GM06990 (cell line): ENCODE data around the gene ERBB4.

Source experiments
- DNase-seq: peaks from one replicate; pipeline ENCODE4 v3.0.0-alpha.2; 2011; ENCODE audit not compliant: insufficient read length; ENCODE audit errors: extremely low read depth
- H3K27me3 ChIP-seq: replicated peaks from 2 replicates; pipeline ENCODE4 v1.6.0; 2011; ENCODE audit warnings: low read length; ENCODE audit not compliant: control insufficient read depth, insufficient read depth
- H3K36me3 ChIP-seq: 2 replicates; pipeline ENCODE4 v1.5.1; 2011; ENCODE audit warnings: low read length; ENCODE audit not compliant: control insufficient read depth, insufficient read depth
- H3K4me3 ChIP-seq: replicated peaks from 2 replicates; pipeline ENCODE4 v1.5.1; 2011; ENCODE audit warnings: low read depth, mild to moderate bottlenecking, control low read depth, low read length
- CTCF ChIP-seq: IDR thresholded peaks from 2 replicates; pipeline ENCODE4 v1.5.1; 2011; ENCODE audit warnings: low read length, control low read depth, mild to moderate bottlenecking, inconsistent platforms; ENCODE audit not compliant: insufficient read depth, poor library complexity, severe bottlenecking

Gene ERBB4

GRCh38 chr2:211494536-211494935 lies 1044.1 kb downstream of the ERBB4 start:
- no peak overlapping the region for H3K4me3 ChIP-seq
- no peaks in the 10 kb centered on the region for H3K36me3 ChIP-seq
- H3K27me3 ChIP-seq, result no peaks in the 10 kb centered on the region
- TF ChIP-seq CTCF, result no peak
- DNase-seq, result no peak

GRCh38 chr2:211494085-211494484 lies 1044.5 kb downstream of the ERBB4 start:
- no peak overlapping the region for H3K4me3 ChIP-seq
- TF ChIP-seq CTCF, result no peak
- no peaks in the 10 kb centered on the region for H3K27me3 ChIP-seq
- DNase-seq, result no peak
- no peaks in the 10 kb centered on the region for H3K36me3 ChIP-seq

DNA sequence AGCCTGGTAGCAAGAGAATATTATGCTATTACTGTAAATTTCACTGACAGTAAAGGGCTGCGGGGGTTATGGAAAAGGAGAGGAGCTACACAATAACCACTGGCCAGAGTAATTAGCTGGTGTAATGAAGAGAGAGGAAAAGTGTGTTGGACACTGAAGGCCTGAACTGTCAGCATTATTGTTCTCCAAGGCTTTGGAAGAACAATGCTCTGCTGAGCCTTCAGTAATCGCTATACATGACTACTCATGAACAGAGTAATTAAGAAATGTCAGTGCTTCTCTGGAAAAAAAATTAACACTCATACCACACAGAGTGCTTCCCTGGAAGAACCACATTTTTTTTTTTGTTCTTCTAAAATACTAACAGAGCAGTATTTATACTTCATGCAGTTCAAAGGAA lies 1050.9 kb downstream of the ERBB4 start:
- H3K4me3 ChIP-seq, result no peak overlapping the region
- no peaks in the 10 kb centered on the region for H3K36me3 ChIP-seq
- no peak for TF ChIP-seq CTCF
- H3K27me3 ChIP-seq, result no peaks in the 10 kb centered on the region
- no peak for DNase-seq

DNA sequence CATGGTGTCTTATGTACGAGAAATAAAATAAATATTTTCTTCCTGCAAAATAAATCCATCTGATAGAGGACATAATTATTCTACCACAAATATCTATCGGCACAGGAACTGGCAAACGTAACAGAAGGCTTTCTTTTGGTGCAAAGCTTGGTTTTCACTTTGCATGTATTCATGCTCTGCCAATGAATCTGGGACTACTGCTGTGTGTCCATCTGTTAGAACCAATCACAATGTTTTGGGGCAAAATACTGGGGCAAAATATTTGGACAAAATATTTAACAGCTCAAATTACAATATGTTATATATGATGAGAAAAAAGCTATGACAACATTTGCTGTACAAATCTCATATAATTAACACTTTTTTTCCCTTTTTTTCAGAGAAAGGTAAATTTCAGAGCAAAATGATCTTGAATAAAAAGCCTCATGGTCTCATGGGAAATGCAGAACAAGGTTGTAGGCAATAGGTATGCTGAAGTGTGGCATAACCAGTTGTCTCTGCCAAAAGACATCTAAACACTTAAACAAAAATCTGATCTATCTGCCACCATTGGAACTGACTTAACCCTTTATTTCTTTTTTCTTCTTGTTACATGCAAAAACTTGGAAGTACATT lies 1059.0 kb downstream of the ERBB4 start:
- no peak for DNase-seq
- no peak overlapping the region for H3K4me3 ChIP-seq
- H3K36me3 ChIP-seq, result no peaks in the 10 kb centered on the region
- no peak for TF ChIP-seq CTCF
- no peaks in the 10 kb centered on the region for H3K27me3 ChIP-seq

GRCh38 chr2:211477537-211478275 lies 1060.9 kb downstream of the ERBB4 start:
- no peak for DNase-seq

More at GRCh38 chr2:211477537-211478275, 1060.9 kb downstream of the ERBB4 start:
- no peaks in the 10 kb centered on the region for H3K27me3 ChIP-seq
- no peak overlapping the region for H3K4me3 ChIP-seq
- TF ChIP-seq CTCF, result no peak
- no peaks in the 10 kb centered on the region for H3K36me3 ChIP-seq
